T-cell (primary cell): Measurements from ENCODE around the gene MLLT6. TPM values are rescaled to one million over a fixed set of nuclear protein-coding genes. Genes with fewer than 3 reads are reported as not detected.
A peak's percentile ranks its signal among the peaks of the same experiment; 100 is the strongest.

Source experiments
- ATAC-seq, 4 experiments: fragments of 200-7000 bp in 3 of 4; fragments of 150-1000 bp in 1 of 4; cut with Tn5 transposase; replicated peaks in 1 of 4; 1 replicate in 3 of 4; 2 replicates in 1 of 4; pipeline ENCODE4 v1.10.0; 2021; ENCODE audit warnings: moderate library complexity in 3 of 4, mild to moderate bottlenecking in 2 of 4, moderate number of reproducible peaks in 1 of 4
- CTCF ChIA-PET, 2 donors: fragments of 300-600 bp; sonication (Branson Sonifier 250); formaldehyde crosslinking; loops; one replicate each; lab custom pipeline; 2022; ENCODE audit warnings: antibody characterized with exemption in 2 of 2; lab: Charles Lee
- POLR2A ChIA-PET, 2 donors: fragments of 300-600 bp; sonication (Branson Sonifier 250); formaldehyde crosslinking; loops; one replicate each; lab custom pipeline; 2022; ENCODE audit warnings: antibody characterized with exemption in 2 of 2; lab: Charles Lee
- DNase-seq, 35 experiments: peaks; one replicate each; pipeline versions ENCODE4 v3.0.0 to v3.0.0-alpha.2; 2013 to 2023
- H3K27ac ChIP-seq: one replicate; pipeline ENCODE4 v1.5.1; 2013; ENCODE audit warnings: low read length
- H3K27me3 ChIP-seq, 2 experiments: replicated peaks in 1 of 2; 1 replicate in 1 of 2; 2 replicates in 1 of 2; pipeline versions ENCODE4 v1.6.1 to v1.7.0; 2013; ENCODE audit warnings: low read length in 1 of 2, mixed read lengths in 1 of 2; ENCODE audit not compliant: control insufficient read depth in 2 of 2, insufficient read depth in 2 of 2; ENCODE audit errors: extremely low read depth in 1 of 2
- H3K36me3 ChIP-seq, 2 donors: 1 replicate in 1 of 2; 2 replicates in 1 of 2; pipeline versions ENCODE4 v1.6.1 to v1.7.0; 2013; ENCODE audit warnings: low read length in 1 of 2; ENCODE audit not compliant: control insufficient read depth in 2 of 2, insufficient read depth in 1 of 2; ENCODE audit errors: extremely low read depth in 1 of 2
- H3K4me1 ChIP-seq, 2 experiments: 1 replicate in 1 of 2; 2 replicates in 1 of 2; pipeline versions ENCODE4 v1.6.1 to v1.7.0; 2013; ENCODE audit warnings: low read length in 2 of 2, mixed read lengths in 1 of 2; ENCODE audit not compliant: insufficient read depth in 2 of 2, control insufficient read depth in 1 of 2; ENCODE audit errors: extremely low read depth in 1 of 2
- H3K4me3 ChIP-seq, 2 donors: 1 replicate in 1 of 2; 2 replicates in 1 of 2; pipeline versions ENCODE4 v1.5.1 to v1.7.0; 2013; ENCODE audit warnings: mild to moderate bottlenecking in 2 of 2, low read length in 1 of 2, moderate library complexity in 1 of 2; ENCODE audit not compliant: control insufficient read depth in 1 of 2; ENCODE audit errors: extremely low read depth in 1 of 2
- H3K9me3 ChIP-seq: 2 replicates; pipeline ENCODE4 v1.7.0; 2013
- H3K27ac Mint-ChIP-seq, 2 donors: one replicate each; pipeline ENCODE4 v1.8.0; 2020 to 2021; ENCODE audit warnings: mild to moderate bottlenecking in 2 of 2, mixed read lengths in 2 of 2
- H3K27me3 Mint-ChIP-seq, 2 donors: one replicate each; pipeline ENCODE4 v1.8.0; 2021 to 2022; ENCODE audit warnings: mixed read lengths in 2 of 2
- H3K36me3 Mint-ChIP-seq: one replicate; pipeline ENCODE4 v1.8.0; 2021; ENCODE audit warnings: mixed read lengths
- H3K4me1 Mint-ChIP-seq, 3 donors: one replicate each; pipeline ENCODE4 v1.8.0; 2020 to 2022; ENCODE audit warnings: mixed read lengths in 3 of 3, mild to moderate bottlenecking in 1 of 3
- H3K4me3 Mint-ChIP-seq, 3 donors: one replicate each; pipeline ENCODE4 v1.8.0; 2020 to 2022; ENCODE audit warnings: mild to moderate bottlenecking in 3 of 3, mixed read lengths in 3 of 3, moderate library complexity in 3 of 3
- H3K9me3 Mint-ChIP-seq, 3 donors: one replicate each; pipeline ENCODE4 v1.8.0; 2020 to 2022; ENCODE audit warnings: mixed read lengths in 3 of 3
- WGBS: methylation state at CpG from one replicate; pipeline ENCODE4 v1.1.5; 2013; ENCODE audit warnings: missing lambda C conversion rate; ENCODE audit not compliant: insufficient coverage; 5-methylcytosine and 5-hydroxymethylcytosine counted together
- total RNA-seq, 35 experiments: library from RNA in 6 of 35; stranded (reverse) in 6 of 35; fragments of 120-200 nt in 1 of 35; gene quantifications; one replicate each; pipeline versions ENCODE4 v1.2.1 to v1.2.4 and lab custom pipeline; 2013 to 2026

MLLT6 gene
- total RNA-seq, 5 donors from 2014 or later (not counting 1 experiment from before 2014, with no cell fraction given): 412 to 506 (median 480) TPM

DNA sequence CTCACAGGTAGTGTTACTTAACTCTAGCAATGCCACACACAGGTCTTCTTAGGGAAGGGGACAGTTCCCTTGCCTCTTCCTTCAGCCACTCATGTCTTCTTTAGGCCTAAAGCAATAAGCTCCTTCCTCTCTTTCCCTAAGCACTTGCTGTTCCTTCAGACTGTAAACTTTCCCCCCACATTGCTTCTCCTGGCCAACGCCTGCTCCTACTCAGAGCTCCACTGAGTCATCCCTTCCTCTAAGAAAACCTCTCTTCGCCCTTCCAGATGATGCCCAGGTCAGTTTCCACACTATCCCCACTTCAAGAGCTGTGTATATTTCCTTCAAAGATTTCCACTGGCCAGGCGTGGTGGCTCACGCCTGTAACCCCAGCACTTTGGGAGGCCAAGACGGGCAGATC, 17.8 kb upstream of the MLLT6 start:
- Mint-ChIP-seq H3K4me3 (no peak overlapping the region), H3K27me3 (peaks cover 4 to 11% of the 10 kb centered on the region in 2 donors), H3K36me3 (no peaks in the 10 kb centered on the region), H3K4me1 (peaks cover 0 to 7% (median 0%) of the 10 kb centered on the region in 3 donors), H3K27ac (no peak overlapping the region), H3K9me3 (no peaks in the 10 kb centered on the region)
- Histone ChIP-seq H3K27ac (no peak overlapping the region), H3K27me3 (peaks cover 0 to 19% of the 10 kb centered on the region in 2 experiments), H3K36me3 (no peaks in the 10 kb centered on the region), H3K4me3 (no peak overlapping the region), H3K4me1 (no peaks in the 10 kb centered on the region), H3K9me3 (no peaks in the 10 kb centered on the region)
- DNase-seq (no peak), ATAC-seq (no peak)
- 75% methylated on average over 5 of the region's 5 CpGs for WGBS
- CTCF ChIA-PET: interaction anchor here in 1 of 2 donors (0.6 kb wide), 1 partner anchor 552 kb away, joined by 3 read pairs; no protein-coding TSS in a partner anchor
- POLR2A ChIA-PET: no interaction called here

DNA sequence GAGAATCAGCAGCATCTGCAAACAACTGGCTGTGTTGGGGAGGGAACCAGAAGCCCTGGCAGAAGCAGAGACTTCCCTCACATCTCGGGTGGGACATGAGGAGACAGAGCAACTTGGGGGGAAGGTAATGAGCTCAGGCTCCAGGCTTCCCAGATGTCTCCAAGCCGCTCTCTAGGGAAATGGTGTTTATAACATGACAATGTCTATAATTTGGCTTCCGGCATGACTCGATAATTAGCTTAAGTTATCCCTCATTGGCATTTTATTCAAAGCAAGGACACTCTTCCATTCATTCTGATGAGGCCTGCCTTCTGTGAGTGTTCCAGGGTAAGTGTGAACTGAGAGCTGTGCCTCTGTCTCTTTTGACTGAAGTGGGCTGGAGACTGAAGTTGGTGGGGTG, 14.7 kb upstream of the MLLT6 start:
- Histone ChIP-seq H3K27ac (no peak overlapping the region), H3K27me3 (peaks cover 0 to 19% of the 10 kb centered on the region in 2 experiments), H3K4me3 (no peak overlapping the region), H3K9me3 (no peaks in the 10 kb centered on the region), H3K4me1 (no peaks in the 10 kb centered on the region), H3K36me3 (no peaks in the 10 kb centered on the region)
- no peak for DNase-seq
- Mint-ChIP-seq H3K9me3 (no peaks in the 10 kb centered on the region), H3K36me3 (no peaks in the 10 kb centered on the region), H3K4me3 (no peak overlapping the region), H3K27me3 (peaks cover 4 to 9% of the 10 kb centered on the region in 2 donors), H3K4me1 (peaks cover 0 to 7% (median 0%) of the 10 kb centered on the region in 3 donors), H3K27ac (no peak overlapping the region)
- ATAC-seq: no peak
- ChIA-PET POLR2A (no interaction called here), CTCF (interaction anchor here in 1 of 2 donors (1.0 kb wide), 1 partner anchor 45 kb away, joined by 3 read pairs; no protein-coding TSS in a partner anchor)
- WGBS: no CpG with 5 or more reads among the region's 4 CpGs

GRCh38 chr17:38691154-38691553, 13.9 kb upstream of the MLLT6 start:
- Histone ChIP-seq H3K4me3 (no peak overlapping the region), H3K4me1 (peaks cover 0 to 6% of the 10 kb centered on the region in 2 experiments), H3K36me3 (no peaks in the 10 kb centered on the region), H3K27me3 (peaks cover 0 to 12% of the 10 kb centered on the region in 2 experiments), H3K27ac (no peak overlapping the region), H3K9me3 (no peaks in the 10 kb centered on the region)
- H3K4me3 Mint-ChIP-seq: no peak overlapping the region
- no peak overlapping the region for H3K27ac Mint-ChIP-seq
- no peaks in the 10 kb centered on the region for H3K9me3 Mint-ChIP-seq
- peaks cover under 1 to 2% of the 10 kb centered on the region in 2 donors for H3K27me3 Mint-ChIP-seq
- DNase-seq (no peak), ATAC-seq (no peak)
- ChIA-PET CTCF (no interaction called here), POLR2A (interaction anchor here in 1 of 2 donors (0.6 kb wide), 1 partner anchor 161 kb away, joined by 3 read pairs; no protein-coding TSS in a partner anchor)
- peaks cover 1 to 2% (median 2%) of the 10 kb centered on the region in 3 donors for H3K4me1 Mint-ChIP-seq
- no peaks in the 10 kb centered on the region for H3K36me3 Mint-ChIP-seq
- 91% methylated on average over 4 of the region's 4 CpGs for WGBS

GRCh38 chr17:38693700-38694329, 11.3 kb upstream of the MLLT6 start:
- POLR2A ChIA-PET: no interaction called here
- no peak overlapping the region for H3K4me3 ChIP-seq
- H3K27ac Mint-ChIP-seq: no peak overlapping the region
- no peak for DNase-seq
- H3K27me3 ChIP-seq: peaks cover 0 to 7% of the 10 kb centered on the region in 2 experiments
- 88% methylated on average over 10 of the region's 12 CpGs for WGBS
- no peaks in the 10 kb centered on the region for H3K9me3 Mint-ChIP-seq
- H3K27ac ChIP-seq: no peak overlapping the region
- no peaks in the 10 kb centered on the region for H3K36me3 ChIP-seq
- no peaks in the 10 kb centered on the region for H3K9me3 ChIP-seq
- peaks cover 17 to 18% (median 17%) of the 10 kb centered on the region in 3 donors for H3K4me1 Mint-ChIP-seq
- ATAC-seq: no peak
- no peaks in the 10 kb centered on the region for H3K27me3 Mint-ChIP-seq
- CTCF ChIA-PET: no interaction called here
- no peak overlapping the region for H3K4me3 Mint-ChIP-seq
- H3K36me3 Mint-ChIP-seq: no peaks in the 10 kb centered on the region
- peaks cover 9 to 20% of the 10 kb centered on the region in 2 experiments for H3K4me1 ChIP-seq

DNA sequence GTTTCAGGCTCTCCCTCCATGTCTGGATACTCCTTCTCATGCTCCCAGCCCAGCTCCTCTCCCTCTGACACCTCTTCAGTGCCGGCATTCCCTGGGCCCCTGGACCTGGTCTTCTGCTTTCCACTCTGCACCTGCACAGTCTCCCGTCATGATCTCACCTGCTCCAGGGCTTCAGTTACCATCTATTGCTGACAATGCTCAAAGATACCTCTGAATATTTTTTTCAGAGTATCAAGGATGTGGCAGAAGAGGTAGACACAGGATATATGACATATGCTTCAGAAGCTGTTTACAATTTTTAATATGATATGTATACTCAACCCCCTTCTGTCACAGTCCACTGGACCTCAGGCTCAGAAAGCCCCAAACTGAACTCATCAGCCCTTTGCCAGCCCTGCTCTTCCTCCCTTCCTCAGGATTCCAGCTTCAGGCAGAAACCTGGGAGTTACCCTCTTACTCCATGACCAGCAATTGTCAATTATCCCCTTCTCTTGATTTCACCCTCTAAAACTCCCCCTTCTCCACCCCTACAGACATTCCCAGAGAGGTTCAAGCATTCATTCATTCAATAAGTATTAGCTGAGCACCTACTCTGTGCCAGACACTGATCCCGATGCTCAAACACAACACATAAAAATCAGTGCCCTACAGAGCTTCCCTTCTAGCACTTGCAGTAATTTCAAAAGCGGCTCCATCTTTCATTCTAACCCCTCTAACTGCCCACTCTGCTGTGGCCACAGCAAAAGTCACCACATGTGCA, 7.8 kb upstream of the MLLT6 start:
- Histone ChIP-seq H3K4me1 (peaks cover 12 to 36% of the 10 kb centered on the region in 2 experiments), H3K9me3 (no peaks in the 10 kb centered on the region), H3K4me3 (no peak overlapping the region), H3K36me3 (no peaks in the 10 kb centered on the region), H3K27ac (no peak overlapping the region), H3K27me3 (no peaks in the 10 kb centered on the region)
- Mint-ChIP-seq H3K4me3 (peak overlapping the region in 1 of 3 donors; percentile 46), H3K27ac (peak overlapping the region; percentile 83 to 89), H3K27me3 (no peaks in the 10 kb centered on the region), H3K9me3 (no peaks in the 10 kb centered on the region), H3K4me1 (peaks cover 28 to 32% (median 28%) of the 10 kb centered on the region in 3 donors), H3K36me3 (no peaks in the 10 kb centered on the region)
- no peak for DNase-seq
- WGBS: 100% methylated on average over 2 of the region's 4 CpGs
- ChIA-PET CTCF (interaction anchor here in 1 of 2 donors (0.6 kb wide), 1 partner anchor 38 kb away, joined by 6 read pairs; no protein-coding TSS in a partner anchor), POLR2A (interaction anchor here in 1 of 2 donors (0.6 kb wide), 1 partner anchor 438 kb away, joined by 3 read pairs; no protein-coding TSS in a partner anchor)
- peak in 2 of 4 experiments; percentile 13 to 15 for ATAC-seq

DNA sequence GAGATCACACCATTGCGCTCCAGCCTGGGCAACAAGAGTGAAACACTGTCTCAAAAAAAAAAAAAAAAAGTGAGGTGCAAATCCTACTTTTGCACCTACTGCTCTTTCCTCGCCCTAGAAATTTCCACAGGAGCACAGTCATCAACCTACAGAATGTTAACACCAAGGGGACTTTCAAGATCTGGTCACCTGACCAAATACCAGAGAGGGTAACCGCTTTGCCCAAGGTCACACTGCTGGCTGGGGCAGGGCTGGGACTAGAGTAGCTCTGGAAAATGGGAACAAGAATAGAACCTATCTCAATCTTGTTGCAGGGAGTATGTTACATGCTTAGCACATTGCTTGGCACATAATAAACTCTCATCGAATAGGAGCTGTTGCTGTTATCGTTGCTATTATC, 6.3 kb upstream of the MLLT6 start:
- Histone ChIP-seq H3K4me3 (no peak overlapping the region), H3K27ac (no peak overlapping the region), H3K27me3 (no peaks in the 10 kb centered on the region), H3K36me3 (no peaks in the 10 kb centered on the region), H3K4me1 (peaks cover 12 to 51% of the 10 kb centered on the region in 2 experiments), H3K9me3 (no peaks in the 10 kb centered on the region)
- H3K9me3 Mint-ChIP-seq: no peaks in the 10 kb centered on the region
- ATAC-seq: no peak
- H3K27me3 Mint-ChIP-seq: no peaks in the 10 kb centered on the region
- H3K4me1 Mint-ChIP-seq: peaks cover 38 to 40% (median 39%) of the 10 kb centered on the region in 3 donors
- CTCF ChIA-PET: no interaction called here
- POLR2A ChIA-PET: no interaction called here
- DNase-seq: no peak
- no peak overlapping the region for H3K4me3 Mint-ChIP-seq
- 94% methylated on average over 3 of the region's 5 CpGs for WGBS
- H3K36me3 Mint-ChIP-seq: no peaks in the 10 kb centered on the region
- no peak overlapping the region for H3K27ac Mint-ChIP-seq
